IPS DF 4.7 (cell line): ENCODE data around the gene USF2.

Source experiments
- DNase-seq: peaks from one replicate; pipeline ENCODE4 v3.0.0-alpha.2; 2013; ENCODE audit warnings: low spot score; ENCODE audit errors: extremely low read depth

The USF2 gene

GRCh38 chr19:35317464-35318043 lies 48.8 kb downstream of the USF2 start:
- DNase-seq = no peak

DNA sequence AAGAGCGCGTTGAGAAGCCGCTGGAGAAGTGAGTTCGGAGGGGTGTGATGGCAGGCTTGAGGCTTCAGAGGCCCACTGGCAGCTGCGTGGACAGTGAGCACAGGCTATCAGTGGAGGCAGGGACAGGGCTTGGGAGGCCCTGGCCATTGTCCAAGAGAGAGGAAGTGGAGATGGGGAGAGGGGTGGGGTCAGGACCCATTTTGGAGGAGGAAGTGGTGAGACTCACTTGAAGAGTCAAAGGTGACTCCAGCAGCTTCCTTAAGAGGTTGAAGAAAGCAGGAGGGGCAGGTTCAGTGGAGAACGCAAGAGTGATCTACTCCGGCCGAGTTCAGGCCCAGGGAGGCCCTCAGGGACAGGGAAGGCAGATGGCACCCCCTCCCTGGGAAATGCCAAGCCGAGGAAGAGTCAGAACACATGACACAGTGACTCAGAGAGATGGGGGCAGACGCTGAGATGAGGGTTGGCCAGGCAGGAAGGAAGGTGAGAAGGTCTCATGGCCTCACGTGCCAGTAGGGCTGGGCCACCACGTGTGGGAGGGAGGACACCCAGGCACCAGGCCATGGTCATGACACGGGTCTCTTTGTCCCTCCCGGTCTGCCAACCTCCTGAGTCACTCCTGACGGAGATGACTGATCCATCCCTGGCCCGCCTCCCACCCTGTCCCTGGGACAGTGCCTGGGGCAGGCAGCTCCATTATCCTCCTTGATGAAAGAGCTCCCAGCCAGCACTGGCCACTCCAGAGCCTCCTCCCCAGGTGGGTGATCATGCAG lies 50.1 kb downstream of the USF2 start:
- no peak for DNase-seq

DNA sequence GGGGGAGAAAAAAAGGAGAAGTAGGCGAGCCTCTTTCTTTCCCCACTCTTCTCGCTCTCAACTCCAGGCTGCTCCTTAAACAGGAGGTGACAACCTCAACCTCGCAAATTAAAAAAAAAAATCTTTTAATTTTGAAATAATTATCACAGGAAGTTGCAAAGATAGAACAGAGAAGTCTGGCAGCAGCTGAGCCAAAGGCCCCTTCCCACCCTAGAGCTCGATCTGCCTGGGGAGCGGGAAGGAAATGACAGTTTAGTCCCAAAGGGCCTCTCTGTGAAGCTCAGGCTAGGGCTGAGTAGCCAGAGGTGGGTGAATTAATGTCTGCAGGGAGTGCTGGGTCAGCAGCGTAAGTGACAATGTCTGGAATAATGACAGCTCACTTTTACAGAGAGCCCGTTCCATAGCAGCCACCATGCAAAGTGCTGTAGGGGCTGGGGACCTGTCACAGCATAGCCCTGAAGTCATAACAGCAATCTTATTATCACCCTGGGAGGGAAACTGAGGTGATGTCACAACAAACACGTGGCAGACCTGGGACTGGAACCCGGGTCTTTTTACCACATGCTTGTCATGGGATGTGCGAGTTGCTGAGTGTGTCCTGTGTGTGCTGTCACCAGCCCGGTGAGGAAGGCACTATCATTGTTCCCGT lies 51.4 kb downstream of the USF2 start:
- no peak for DNase-seq

- no peak for DNase-seq
Measured at GRCh38 chr19:35321291-35321690, 52.5 kb downstream of the USF2 start.

GRCh38 chr19:35322014-35322413 lies 53.3 kb downstream of the USF2 start:
- no peak for DNase-seq

GRCh38 chr19:35327642-35328041 lies 58.9 kb downstream of the USF2 start:
- no peak for DNase-seq

GRCh38 chr19:35328851-35329285 lies 60.1 kb downstream of the USF2 start, which contains the start of gene CD22:
Gene CD22 (plus strand): TSS chr19:35329187. CDS start chr19:35332041, 2,854 bp downstream.
- no peak for DNase-seq

GRCh38 chr19:35329323-35329722 lies 60.6 kb downstream of the USF2 start:
- no peak for DNase-seq
